HG03575 (cell line): Measurements from ENCODE around the gene SLC23A2.
"Not testable (repeated sequence)": the region's sequence is repeated elsewhere in the genome, so short reads cannot be mapped to it uniquely, and the experiment has no call there.

Experiments
- ATAC-seq: cut with Tn5 transposase; IDR thresholded peaks from one replicate; pipeline ENCODE4 v1.9.1; 2021; ENCODE audit not compliant: unreplicated experiment, insufficient number of reproducible peaks, low FRiP score; ENCODE audit errors: extremely low read depth

SLC23A2 gene

GRCh38 chr20:4891997-4892396 is 109.3 kb downstream of the SLC23A2 start:
- ATAC-seq: no peak

- ATAC-seq: no peak
These were observed 110.0 kb downstream of the SLC23A2 start for GRCh38 chr20:4891190-4891763.

- no peak for ATAC-seq
These were observed 111.9 kb downstream of the SLC23A2 start for GRCh38 chr20:4889446-4889845.

GRCh38 chr20:4887586-4887985 is 113.7 kb downstream of the SLC23A2 start:
- ATAC-seq: no peak

GRCh38 chr20:4886771-4887527 is 114.4 kb downstream of the SLC23A2 start:
- ATAC-seq: no peak

GRCh38 chr20:4885877-4886276 is 115.4 kb downstream of the SLC23A2 start:
- ATAC-seq: no peak

- no peak for ATAC-seq
These were observed 117.8 kb downstream of the SLC23A2 start for GRCh38 chr20:4883546-4883945.

GRCh38 chr20:4883051-4883450 is 118.3 kb downstream of the SLC23A2 start:
- no peak for ATAC-seq

GRCh38 chr20:4881006-4881730 is 120.1 kb downstream of the SLC23A2 start:
- no peak for ATAC-seq

GRCh38 chr20:4880051-4880450 is 121.3 kb downstream of the SLC23A2 start:
- no peak for ATAC-seq

- not testable (repeated sequence) for ATAC-seq
These were observed 123.2 kb downstream of the SLC23A2 start for GRCh38 chr20:4878099-4878498.

GRCh38 chr20:4876731-4877130 is 124.6 kb downstream of the SLC23A2 start:
- no peak for ATAC-seq

- no peak for ATAC-seq
These were observed 125.0 kb downstream of the SLC23A2 start for GRCh38 chr20:4876301-4876700.

- ATAC-seq: no peak
These were observed 125.7 kb downstream of the SLC23A2 start for GRCh38 chr20:4875578-4876067.

- no peak for ATAC-seq
These were observed 127.9 kb downstream of the SLC23A2 start for GRCh38 chr20:4873396-4873795.

GRCh38 chr20:4871486-4871885 is 129.8 kb downstream of the SLC23A2 start:
- ATAC-seq: no peak

- ATAC-seq: no peak
These were observed 130.4 kb downstream of the SLC23A2 start for GRCh38 chr20:4870906-4871305.

GRCh38 chr20:4869290-4870193 is 131.8 kb downstream of the SLC23A2 start:
- no peak for ATAC-seq

GRCh38 chr20:4867051-4867450 is 134.3 kb downstream of the SLC23A2 start:
- ATAC-seq: no peak
